ENCODE results near the gene AQP7. TPM values are rescaled to one million over a fixed set of nuclear protein-coding genes. Genes with fewer than 3 reads are reported as not detected.

Gene AQP7
- total RNA-seq, 1 experiment from 2014 or later, result not detected

DNA sequence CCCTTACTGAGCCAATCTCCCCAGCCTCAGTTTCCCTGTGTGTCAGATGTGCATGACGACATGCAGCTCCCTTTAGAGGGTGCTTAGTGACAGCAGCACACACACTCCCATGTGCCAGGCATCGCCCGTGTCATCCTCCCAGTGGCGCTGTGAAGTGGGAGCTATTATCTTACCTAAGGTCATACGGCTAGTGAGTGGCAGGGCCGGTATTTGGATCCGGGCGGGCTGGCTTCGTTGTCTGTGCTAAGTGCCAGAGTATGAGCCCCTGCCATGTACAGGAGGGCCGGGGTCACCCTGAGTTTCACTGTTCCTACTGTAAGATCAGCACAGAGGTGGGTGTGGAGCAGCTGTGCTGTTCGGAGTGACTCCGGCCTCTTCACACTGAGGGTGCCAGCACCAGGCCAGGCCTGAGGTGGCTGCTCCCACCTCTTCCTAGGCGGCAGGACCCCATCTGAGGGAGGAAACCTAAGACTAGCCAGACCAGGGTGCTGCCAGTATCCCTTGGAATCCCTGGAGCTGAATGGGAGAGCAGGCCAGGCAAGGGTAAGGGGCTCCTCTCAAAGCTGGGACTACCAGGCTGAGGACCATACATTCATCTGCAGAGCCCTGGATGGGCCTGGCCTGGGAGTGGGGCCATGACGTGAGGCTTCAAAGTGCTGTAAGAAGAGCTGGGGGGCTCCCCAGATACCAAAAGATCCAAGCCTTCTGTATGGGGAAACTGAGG, 22.5 kb downstream of the AQP7 start:
- Mint-ChIP-seq H3K4me1 (ENCODE audit: insufficient read depth, unreplicated experiment) (peaks cover 14% of the 10 kb centered on the region), H3K4me3 (ENCODE audit: unreplicated experiment) (no peak overlapping the region), H3K27me3 (ENCODE audit: insufficient read depth, unreplicated experiment) (no peaks in the 10 kb centered on the region), H3K36me3 (ENCODE audit: insufficient read depth, unreplicated experiment) (peaks cover 14% of the 10 kb centered on the region), H3K9me3 (ENCODE audit: unreplicated experiment) (no peaks in the 10 kb centered on the region), H3K27ac (ENCODE audit: low read depth, unreplicated experiment) (no peak overlapping the region)
- ChIA-PET CTCF (interaction anchor here (0.5 to 1.2 kb wide), 3 partner anchors 19 to 87 kb away, joined by 3 to 6 read pairs (median 4); no protein-coding TSS in a partner anchor), POLR2A (no interaction called here)
- no peak for DNase-seq (ENCODE audit: unreplicated experiment)
- TF ChIP-seq, protein P1, sequence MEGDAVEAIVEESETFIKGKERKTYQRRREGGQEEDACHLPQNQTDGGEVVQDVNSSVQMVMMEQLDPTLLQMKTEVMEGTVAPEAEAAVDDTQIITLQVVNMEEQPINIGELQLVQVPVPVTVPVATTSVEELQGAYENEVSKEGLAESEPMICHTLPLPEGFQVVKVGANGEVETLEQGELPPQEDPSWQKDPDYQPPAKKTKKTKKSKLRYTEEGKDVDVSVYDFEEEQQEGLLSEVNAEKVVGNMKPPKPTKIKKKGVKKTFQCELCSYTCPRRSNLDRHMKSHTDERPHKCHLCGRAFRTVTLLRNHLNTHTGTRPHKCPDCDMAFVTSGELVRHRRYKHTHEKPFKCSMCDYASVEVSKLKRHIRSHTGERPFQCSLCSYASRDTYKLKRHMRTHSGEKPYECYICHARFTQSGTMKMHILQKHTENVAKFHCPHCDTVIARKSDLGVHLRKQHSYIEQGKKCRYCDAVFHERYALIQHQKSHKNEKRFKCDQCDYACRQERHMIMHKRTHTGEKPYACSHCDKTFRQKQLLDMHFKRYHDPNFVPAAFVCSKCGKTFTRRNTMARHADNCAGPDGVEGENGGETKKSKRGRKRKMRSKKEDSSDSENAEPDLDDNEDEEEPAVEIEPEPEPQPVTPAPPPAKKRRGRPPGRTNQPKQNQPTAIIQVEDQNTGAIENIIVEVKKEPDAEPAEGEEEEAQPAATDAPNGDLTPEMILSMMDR (IDR thresholded peaks at IDR 0.05; ENCODE audit: unreplicated experiment), result no peak
- intact Hi-C loops (cut with micrococcal nuclease), result no loop called here
- no TSS peak for BruUV-seq (replicated peaks)

DNA sequence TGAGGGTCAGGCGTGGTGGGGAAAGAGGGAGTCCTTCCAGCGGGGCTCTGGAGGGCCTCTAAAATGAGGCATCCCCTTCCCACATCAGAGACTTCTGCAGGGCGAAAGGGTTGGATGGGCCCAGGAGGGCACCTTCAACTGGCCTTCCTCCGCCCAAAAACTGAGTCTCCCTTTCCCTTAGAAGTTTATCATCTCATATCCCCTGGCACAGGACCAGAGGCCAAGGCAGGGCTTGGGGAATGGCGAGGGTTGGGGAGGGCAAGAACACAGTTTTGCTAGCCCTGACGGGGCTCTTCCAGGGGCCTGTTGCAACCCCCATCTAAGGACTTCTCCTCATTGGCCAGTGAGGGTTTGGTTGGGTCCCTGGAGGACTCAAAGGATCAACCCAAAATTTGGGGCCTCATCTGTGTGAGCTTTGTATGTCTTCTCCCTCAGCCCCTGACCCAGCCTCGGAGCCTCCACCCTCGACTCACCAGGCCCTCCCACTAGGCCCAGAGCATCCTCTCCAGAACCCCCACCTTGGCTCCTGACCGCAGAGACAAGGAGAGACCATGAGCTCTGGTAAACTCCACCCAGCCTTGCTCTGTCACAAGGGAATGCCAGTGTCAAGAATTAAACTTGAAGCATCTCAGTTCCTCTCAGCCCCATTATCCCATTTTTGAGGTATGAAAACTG, 24.1 kb downstream of the AQP7 start:
- POLR2A ChIA-PET, result no interaction called here
- no peak for DNase-seq (ENCODE audit: unreplicated experiment)

DNA sequence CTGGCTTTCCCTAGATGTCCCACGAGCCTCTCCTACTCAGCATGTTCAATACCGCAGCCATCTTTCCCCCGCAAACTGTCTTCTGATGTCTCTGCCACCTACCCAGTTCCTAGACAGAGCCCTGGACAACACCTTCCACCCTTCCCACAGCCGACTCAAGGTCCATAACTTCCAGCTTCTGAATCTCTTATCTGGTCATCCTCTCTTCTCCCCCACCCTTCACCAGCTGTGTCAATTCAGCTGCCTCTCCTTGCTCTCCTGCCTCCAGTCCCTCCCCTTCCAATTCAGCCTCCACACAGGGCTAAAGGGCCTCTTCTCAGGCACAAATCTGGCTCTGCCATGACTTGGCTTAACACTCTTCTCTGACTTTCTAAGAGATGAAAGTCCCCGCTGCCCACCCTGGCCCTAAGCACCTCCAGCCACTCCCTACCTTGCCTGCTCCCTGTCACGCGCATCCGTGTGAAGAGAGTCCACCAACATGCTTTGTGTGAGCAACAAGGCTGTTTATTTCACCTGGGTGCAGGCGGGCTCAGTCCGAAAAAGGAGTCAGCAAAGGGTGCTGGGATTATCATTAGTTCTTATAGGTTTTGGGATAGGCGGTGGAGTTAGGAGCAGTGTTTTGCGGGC, 25.2 kb downstream of the AQP7 start:
- no peak for DNase-seq (ENCODE audit: unreplicated experiment)
- POLR2A ChIA-PET, result no interaction called here
- H3K36me3 Mint-ChIP-seq (ENCODE audit: insufficient read depth, unreplicated experiment), result peaks cover 24% of the 10 kb centered on the region
- CTCF ChIA-PET, result interaction anchor here (0.6 to 1.6 kb wide), 3 partner anchors 9 to 132 kb away, joined by 3 to 5 read pairs (median 4); no protein-coding TSS in a partner anchor
- BruUV-seq (replicated peaks), result no TSS peak
- H3K27me3 Mint-ChIP-seq (ENCODE audit: insufficient read depth, unreplicated experiment), result no peaks in the 10 kb centered on the region
- peaks cover 14% of the 10 kb centered on the region for H3K4me1 Mint-ChIP-seq (ENCODE audit: insufficient read depth, unreplicated experiment)
- intact Hi-C loops (cut with micrococcal nuclease), result no loop called here
- H3K27ac Mint-ChIP-seq (ENCODE audit: low read depth, unreplicated experiment), result no peak overlapping the region
- no peak overlapping the region for H3K4me3 Mint-ChIP-seq (ENCODE audit: unreplicated experiment)
- no peaks in the 10 kb centered on the region for H3K9me3 Mint-ChIP-seq (ENCODE audit: unreplicated experiment)
- TF ChIP-seq, protein P1 (IDR thresholded peaks at IDR 0.05; ENCODE audit: unreplicated experiment), result no peak

More for the DNA sequence above, 24.1 kb downstream of the AQP7 start:
- no peaks in the 10 kb centered on the region for H3K9me3 Mint-ChIP-seq (ENCODE audit: unreplicated experiment)
- peaks cover 14% of the 10 kb centered on the region for H3K4me1 Mint-ChIP-seq (ENCODE audit: insufficient read depth, unreplicated experiment)
- no peak overlapping the region for H3K27ac Mint-ChIP-seq (ENCODE audit: low read depth, unreplicated experiment)
- no peaks in the 10 kb centered on the region for H3K27me3 Mint-ChIP-seq (ENCODE audit: insufficient read depth, unreplicated experiment)
- BruUV-seq (replicated peaks), result no TSS peak
- TF ChIP-seq, protein P1 (IDR thresholded peaks at IDR 0.05; ENCODE audit: unreplicated experiment), result no peak
- no peak overlapping the region for H3K4me3 Mint-ChIP-seq (ENCODE audit: unreplicated experiment)
- intact Hi-C loops (cut with micrococcal nuclease), result no loop called here
- peaks cover 14% of the 10 kb centered on the region for H3K36me3 Mint-ChIP-seq (ENCODE audit: insufficient read depth, unreplicated experiment)
- CTCF ChIA-PET, result interaction anchor here (0.5 to 0.6 kb wide), 2 partner anchors 28 to 92 kb away, joined by 3 to 4 read pairs; no protein-coding TSS in a partner anchor

DNA sequence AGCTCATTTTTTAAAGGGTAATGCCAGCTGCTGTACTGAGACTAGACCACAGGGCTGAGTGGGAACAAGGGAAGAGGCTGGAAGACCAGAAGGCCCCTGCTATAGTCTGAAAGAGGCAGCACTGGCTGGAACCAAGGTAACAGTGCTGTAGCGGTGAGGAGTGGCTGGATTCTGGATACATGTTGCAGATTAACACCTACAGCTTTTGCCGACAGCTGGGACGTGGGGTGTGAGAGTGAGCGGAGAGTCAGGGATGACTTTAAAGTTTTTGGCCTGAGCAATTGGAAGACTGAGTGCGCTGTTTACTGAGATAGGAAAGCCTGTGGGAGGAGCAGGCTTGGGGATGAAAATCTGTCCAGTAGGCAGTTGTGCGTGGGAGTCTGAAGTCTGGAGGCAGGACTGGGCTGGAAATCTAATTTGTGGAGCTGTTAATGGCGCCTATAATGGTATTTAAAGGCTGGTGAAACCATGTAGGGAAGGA, 26.5 kb downstream of the AQP7 start:
- no peak for DNase-seq (ENCODE audit: unreplicated experiment)
- TF ChIP-seq, protein P1 (IDR thresholded peaks at IDR 0.05; ENCODE audit: unreplicated experiment), result no peak
- H3K27me3 Mint-ChIP-seq (ENCODE audit: insufficient read depth, unreplicated experiment), result no peaks in the 10 kb centered on the region
- H3K4me1 Mint-ChIP-seq (ENCODE audit: insufficient read depth, unreplicated experiment), result peaks cover 14% of the 10 kb centered on the region
- ChIA-PET POLR2A (interaction anchor here (0.9 kb wide), 3 partner anchors 20 to 142 kb away, joined by 3 read pairs; partner anchors contain the start of gene NOL6), CTCF (interaction anchor here (0.5 to 4.2 kb wide), 34 partner anchors 11 to 447 kb away, joined by 3 to 63 read pairs (median 6); partner anchors contain the start of genes AQP3 and NOL6)
- no TSS peak for BruUV-seq (replicated peaks)
- intact Hi-C loops (cut with micrococcal nuclease), result no loop called here
- H3K27ac Mint-ChIP-seq (ENCODE audit: low read depth, unreplicated experiment), result no peak overlapping the region
- no peak overlapping the region for H3K4me3 Mint-ChIP-seq (ENCODE audit: unreplicated experiment)
- no peaks in the 10 kb centered on the region for H3K9me3 Mint-ChIP-seq (ENCODE audit: unreplicated experiment)
- H3K36me3 Mint-ChIP-seq (ENCODE audit: insufficient read depth, unreplicated experiment), result peaks cover 32% of the 10 kb centered on the region

Data from MCF 10A (cell line).